ENCODE results near the gene HOXC6.

DNA sequence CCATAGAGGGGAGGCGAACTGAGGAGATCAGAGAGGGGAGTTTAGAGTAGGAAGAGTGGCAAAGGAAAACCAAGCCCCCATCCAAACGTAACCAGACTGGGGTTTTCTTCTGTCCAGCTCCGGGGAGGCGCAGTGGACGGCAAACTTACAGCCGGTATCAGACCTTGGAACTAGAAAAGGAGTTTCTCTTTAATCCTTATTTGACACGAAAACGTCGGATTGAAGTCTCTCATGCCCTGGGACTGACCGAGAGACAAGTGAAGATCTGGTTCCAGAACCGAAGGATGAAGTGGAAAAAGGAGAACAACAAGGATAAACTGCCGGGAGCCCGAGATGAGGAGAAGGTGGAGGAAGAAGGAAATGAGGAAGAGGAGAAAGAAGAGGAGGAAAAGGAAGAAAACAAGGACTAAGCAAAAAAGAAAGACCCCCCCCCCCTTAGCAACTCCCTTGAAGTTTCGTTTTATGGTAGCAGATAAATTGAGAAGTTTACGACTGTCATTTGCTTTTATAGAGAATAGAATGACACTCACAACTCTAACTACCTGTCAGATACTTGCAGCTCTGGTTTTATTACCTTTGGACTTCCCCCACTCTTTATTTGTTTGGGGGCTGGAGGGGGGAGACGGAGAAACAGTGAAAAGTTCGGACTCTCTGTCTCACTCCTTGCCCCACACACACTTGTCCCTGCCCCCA, 17.1 kb upstream of the HOXC6 start:
- TF ChIP-seq POLR2A (IDR thresholded peaks at IDR 0.05; ENCODE audit: low read depth) (no peak), CTCF (IDR thresholded peaks at IDR 0.05) (no peak), POLR2AphosphoS5 (IDR thresholded peaks at IDR 0.05) (no peak), EP300 (IDR thresholded peaks at IDR 0.05) (no peak)

Data from esophagus muscularis mucosa (tissue), 4 donors.